Right cardiac atrium (tissue), 5 donors: Measurements from ENCODE around the gene CYP4F8. TPM values are rescaled to one million over a fixed set of nuclear protein-coding genes. Genes with fewer than 3 reads are reported as not detected.
A peak's percentile ranks its signal among the peaks of the same experiment; 100 is the strongest.

Experiments used
- ATAC-seq, 2 donors: fragments of 200-7000 bp; cut with Tn5 transposase; one replicate each; pipeline versions ENCODE4 v1.8.0 to v1.9.1; 2020; ENCODE audit warnings: moderate library complexity in 2 of 2, mild to moderate bottlenecking in 1 of 2
- DNase-seq, 3 donors: peaks; one replicate each; pipeline ENCODE4 v3.0.0-alpha.2; 2020
- H3K27ac ChIP-seq: one replicate; pipeline ENCODE4 v1.5.1; 2013; ENCODE audit warnings: mild to moderate bottlenecking, low read length, control low read depth, moderate library complexity
- H3K27me3 ChIP-seq: one replicate; pipeline ENCODE4 v1.6.1; 2013; ENCODE audit not compliant: control insufficient read depth, insufficient read depth
- H3K4me1 ChIP-seq: one replicate; pipeline ENCODE4 v1.6.1; 2013; ENCODE audit warnings: low read length; ENCODE audit not compliant: control insufficient read depth, insufficient read depth
- H3K4me3 ChIP-seq: one replicate; pipeline ENCODE4 v1.5.1; 2013; ENCODE audit warnings: low read length, control low read depth
- H3K9me3 ChIP-seq: one replicate; pipeline ENCODE4 v1.6.1; 2013; ENCODE audit warnings: low read length; ENCODE audit not compliant: control insufficient read depth
- WGBS: extraction: QIAGEN DNeasy Blood & Tissue Kit; methylation state at CpG from one replicate; pipeline ENCODE4 v1.1.7; 2013; 5-methylcytosine and 5-hydroxymethylcytosine counted together
- intact Hi-C, 4 donors: fragments of 100-400 bp; cut with DNase I; formaldehyde crosslinking; loops; one replicate each; pipeline versions ENCODE4 v1.11.0 to v1.14.0; 2022 to 2023
- polyA plus RNA-seq: library from polyadenylated mRNA; stranded (reverse); fragments of 200-250 nt; gene quantifications from one replicate; pipeline ENCODE4 v1.2.3, GENCODE V29; 2013
- total RNA-seq, 4 donors: library from RNA; stranded (reverse); fragmentation: NEBNext Ultra II Directional; extraction: Animal tissue kit (Norgen Biotek cat#: 25700); gene quantifications; one replicate each; pipeline ENCODE4 v1.2.1, GENCODE V29; 2021
- donor health status: healthy with polysubstance abuse.
- donor health status: DM: no; HTN: yes; CAD: no.
- donor health status: DM: no; HTN: no; CAD: no.
- donor health status: DM: no; HTN: yes; CAD: no; lungs with severe emphysema.
- donor health status: DM: yes; HTN: yes; CAD: no.

The CYP4F8 gene
- total and polyA plus RNA-seq, 5 donors, result not detected

DNA sequence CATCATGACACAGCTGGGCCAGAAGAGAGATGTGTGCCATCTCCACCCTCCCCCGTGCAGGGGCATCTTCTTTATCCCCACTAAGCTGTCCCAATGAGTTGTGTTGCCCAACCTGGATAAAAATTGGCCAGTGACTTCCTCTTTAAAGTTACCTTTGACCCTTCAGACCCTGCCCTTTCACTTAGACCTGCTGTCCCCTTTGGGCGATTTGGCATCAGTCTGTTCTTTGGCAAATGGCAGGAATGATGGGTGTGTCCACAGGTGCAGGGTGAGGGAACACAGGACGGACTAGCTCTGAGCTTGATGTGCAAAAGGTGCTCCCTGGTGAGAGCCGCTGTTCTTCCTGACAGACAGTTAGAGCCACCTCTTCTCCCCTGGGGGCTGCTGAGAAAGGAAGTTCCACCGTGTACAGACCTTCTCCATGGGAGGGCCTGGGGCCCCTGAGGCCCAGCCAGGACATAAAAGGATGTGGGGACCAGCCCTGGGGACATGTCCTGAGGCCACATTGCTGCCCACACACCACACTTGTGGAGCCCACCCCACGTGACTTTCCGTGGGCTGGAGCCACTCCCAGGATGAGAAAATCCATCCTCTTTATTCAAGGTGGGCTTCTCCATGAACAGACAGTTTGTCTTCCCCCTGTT lies 1.7 kb downstream of the CYP4F8 start:
- 40% methylated on average over 7 of the region's 7 CpGs for whole genome bisulfite sequencing
- H3K27me3 ChIP-seq, result no peaks in the 10 kb centered on the region
- no peak for ATAC-seq
- H3K27ac ChIP-seq, result no peak overlapping the region
- H3K4me1 ChIP-seq, result no peaks in the 10 kb centered on the region
- intact Hi-C loops, result no loop called here
- H3K9me3 ChIP-seq, result no peaks in the 10 kb centered on the region
- no peak overlapping the region for H3K4me3 ChIP-seq
- no peak for DNase-seq

GRCh38 chr19:15618321-15618720 lies 3.3 kb downstream of the CYP4F8 start:
- H3K4me1 ChIP-seq, result no peaks in the 10 kb centered on the region
- H3K27ac ChIP-seq, result no peak overlapping the region
- H3K27me3 ChIP-seq, result no peaks in the 10 kb centered on the region
- WGBS, result 72% methylated on average over 5 of the region's 5 CpGs
- DNase-seq (no peak), ATAC-seq (no peak)
- no peaks in the 10 kb centered on the region for H3K9me3 ChIP-seq
- no peak overlapping the region for H3K4me3 ChIP-seq
- intact Hi-C loops, result no loop called here

DNA sequence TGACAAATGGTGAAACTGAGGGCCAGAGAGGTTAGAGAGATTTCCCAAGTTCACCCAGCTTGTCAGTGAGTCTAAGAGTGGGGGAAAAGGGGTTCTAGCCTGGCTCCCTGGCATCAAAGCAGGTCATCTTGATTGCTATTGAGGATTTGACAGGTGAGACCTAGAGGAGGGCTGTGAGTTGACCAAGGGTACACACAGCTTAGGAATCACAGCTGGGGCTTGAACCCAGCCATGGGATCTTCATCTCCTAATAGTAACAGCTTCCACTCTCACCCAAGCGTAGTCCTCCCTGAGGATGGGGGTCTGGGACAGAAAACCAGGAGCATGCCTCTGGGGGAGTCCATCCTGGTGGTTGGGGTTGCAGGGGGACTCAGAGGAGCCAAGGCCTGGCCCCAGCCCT lies 6.8 kb downstream of the CYP4F8 start:
- DNase-seq (no peak), ATAC-seq (no peak)
- WGBS, result 49% methylated on average over 1 of the region's 1 CpG
- H3K4me1 ChIP-seq, result no peaks in the 10 kb centered on the region
- H3K27me3 ChIP-seq, result no peaks in the 10 kb centered on the region
- intact Hi-C loops, result loop anchor here in 1 of 4 donors (10.0 kb wide), 2 partner anchors 193 to 243 kb away; partner anchors contain the start of gene OR10H1
- no peak overlapping the region for H3K27ac ChIP-seq
- H3K4me3 ChIP-seq, result no peak overlapping the region
- no peaks in the 10 kb centered on the region for H3K9me3 ChIP-seq

DNA sequence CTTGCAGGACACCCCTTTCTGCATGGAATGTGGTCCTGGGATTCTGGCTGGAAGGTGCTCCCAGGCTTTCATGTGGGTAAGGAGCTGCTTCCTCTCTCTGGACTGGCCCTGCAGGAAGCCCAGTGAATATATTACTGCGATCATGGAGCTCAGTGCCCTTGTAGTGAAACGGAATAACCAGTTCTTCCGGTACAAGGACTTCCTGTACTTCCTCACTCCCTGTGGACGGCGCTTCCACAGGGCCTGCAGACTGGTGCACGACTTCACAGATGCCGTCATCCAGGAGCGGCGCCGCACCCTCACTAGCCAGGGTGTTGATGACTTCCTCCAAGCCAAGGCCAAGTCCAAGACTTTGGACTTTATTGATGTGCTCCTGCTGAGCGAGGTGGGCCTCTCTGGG lies 8.0 kb downstream of the CYP4F8 start:
- H3K4me3 ChIP-seq, result no peak overlapping the region
- no peak overlapping the region for H3K27ac ChIP-seq
- H3K4me1 ChIP-seq, result no peaks in the 10 kb centered on the region
- no peaks in the 10 kb centered on the region for H3K9me3 ChIP-seq
- DNase-seq, result no peak
- no peaks in the 10 kb centered on the region for H3K27me3 ChIP-seq
- WGBS, result 60% methylated on average over 11 of the region's 11 CpGs
- ATAC-seq, result no peak
- intact Hi-C loops, result loop anchor here in 1 of 4 donors (10.0 kb wide), 2 partner anchors 192 to 242 kb away; partner anchors contain the start of gene OR10H1

DNA sequence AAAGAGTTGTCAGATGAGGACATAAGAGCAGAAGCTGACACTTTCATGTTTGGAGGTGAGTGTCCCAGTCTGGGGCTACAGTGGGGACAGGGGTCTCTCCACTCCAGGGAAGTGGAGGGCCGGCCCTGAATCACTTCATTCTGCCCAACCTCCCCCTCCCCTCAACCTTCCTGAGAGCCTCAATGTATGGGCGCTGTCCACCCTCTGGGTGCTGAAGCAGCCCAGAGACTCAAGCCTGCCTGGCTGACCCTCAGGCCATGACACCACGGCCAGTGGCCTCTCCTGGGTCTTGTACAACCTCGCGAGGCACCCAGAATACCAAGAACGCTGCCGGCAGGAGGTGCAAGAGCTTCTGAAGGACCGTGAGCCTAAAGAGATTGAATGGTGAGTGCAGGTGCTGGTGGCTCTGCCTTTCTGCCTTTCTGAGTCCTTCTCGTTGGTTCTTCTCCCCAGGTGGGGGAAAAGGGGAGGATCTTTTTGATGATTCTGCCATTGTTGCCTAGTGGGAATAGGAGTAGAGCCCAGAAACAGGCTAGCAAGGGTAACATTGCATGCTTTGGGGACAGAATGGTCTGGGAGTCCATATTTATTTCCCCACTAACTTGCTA lies 8.8 kb downstream of the CYP4F8 start:
- Histone ChIP-seq H3K9me3 (no peaks in the 10 kb centered on the region), H3K27me3 (no peaks in the 10 kb centered on the region), H3K4me3 (no peak overlapping the region), H3K4me1 (no peaks in the 10 kb centered on the region), H3K27ac (no peak overlapping the region)
- WGBS, result 9% methylated on average over 9 of the region's 9 CpGs
- no peak for ATAC-seq
- DNase-seq, result no peak
- intact Hi-C loops, result loop anchor here in 1 of 4 donors (10.0 kb wide), 2 partner anchors 191 to 241 kb away; partner anchors contain the start of gene OR10H1

DNA sequence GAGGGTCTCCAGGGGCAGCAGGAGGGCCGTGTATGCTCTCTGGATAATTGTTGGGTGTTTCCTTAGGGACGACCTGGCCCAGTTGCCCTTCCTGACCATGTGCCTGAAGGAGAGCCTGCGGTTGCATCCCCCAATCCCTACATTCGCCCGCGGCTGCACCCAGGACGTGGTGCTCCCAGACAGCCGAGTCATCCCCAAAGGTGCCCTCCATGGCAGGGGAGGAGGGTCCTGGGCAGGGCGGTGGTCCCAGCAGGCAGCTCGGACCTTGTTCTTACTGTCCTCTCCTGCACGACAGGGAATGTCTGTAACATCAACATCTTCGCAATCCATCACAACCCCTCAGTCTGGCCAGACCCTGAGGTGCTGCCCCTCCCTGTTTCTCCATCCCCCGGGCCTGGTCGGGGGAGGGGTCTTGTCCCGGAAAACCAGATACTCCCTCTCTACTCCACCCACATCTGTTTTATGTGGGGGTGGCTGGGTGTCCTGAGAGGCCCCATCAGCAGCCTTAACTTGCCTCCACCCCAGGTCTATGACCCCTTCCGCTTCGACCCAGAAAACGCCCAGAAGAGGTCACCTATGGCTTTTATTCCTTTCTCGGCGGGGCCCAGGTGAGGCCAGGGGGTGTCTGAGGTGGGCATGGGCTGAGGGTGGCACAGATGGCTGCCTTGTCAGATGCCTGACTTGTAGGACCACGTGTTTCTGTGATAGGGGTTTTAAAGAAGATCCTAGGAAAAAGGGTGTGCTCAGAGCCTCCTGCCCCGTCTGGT lies 13.4 kb downstream of the CYP4F8 start:
- no peak overlapping the region for H3K27ac ChIP-seq
- intact Hi-C loops, result loop anchor here in 2 of 4 donors (2.0 to 10.0 kb wide), 4 partner anchors 186 to 559 kb away; partner anchors contain the start of genes FAM32A (in 1 of the 2) and OR10H1 (in 1 of the 2)
- 55% methylated on average over 22 of the region's 22 CpGs for WGBS

DNA sequence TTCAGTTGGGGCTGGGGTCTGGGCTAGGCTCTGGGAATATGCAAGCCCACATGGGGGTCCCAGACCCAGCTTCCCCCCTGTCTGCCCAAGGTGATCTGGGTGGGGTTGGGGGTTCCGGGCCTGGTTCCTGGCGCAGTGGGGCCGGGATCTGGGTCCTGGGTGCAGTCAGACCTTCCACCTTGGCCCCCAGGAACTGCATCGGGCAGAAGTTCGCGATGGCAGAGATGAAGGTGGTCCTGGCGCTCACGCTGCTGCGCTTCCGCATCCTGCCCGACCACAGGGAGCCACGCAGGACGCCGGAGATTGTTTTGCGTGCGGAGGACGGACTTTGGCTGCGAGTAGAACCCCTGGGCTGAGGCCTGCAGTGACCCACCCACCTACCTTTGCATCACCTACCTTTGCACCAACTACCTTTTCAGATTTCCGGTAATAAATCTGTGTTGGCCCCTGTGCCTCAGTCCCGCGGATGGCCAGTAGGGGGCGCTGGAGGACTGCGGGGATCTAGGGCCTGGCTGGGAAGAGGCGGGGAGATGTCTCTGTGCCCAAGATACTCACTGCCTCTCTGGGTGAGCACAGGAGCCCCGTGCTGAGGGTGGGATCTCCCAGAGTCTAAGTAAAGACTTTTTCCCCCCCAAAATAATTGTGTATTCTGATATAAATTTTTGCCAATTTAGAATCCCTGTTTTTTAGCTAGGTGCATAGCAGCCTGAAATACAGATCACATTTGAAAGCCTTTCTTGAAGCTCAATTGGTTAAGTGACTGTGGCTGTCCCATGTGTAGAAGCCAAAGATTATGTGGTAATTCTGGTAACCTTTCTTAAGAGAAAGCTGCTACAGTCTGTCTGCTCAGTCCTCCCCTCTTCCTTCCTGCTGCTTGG lies 14.2 kb downstream of the CYP4F8 start:
- ATAC-seq, result peak; percentile 91 to 92
- no peak overlapping the region for H3K4me3 ChIP-seq
- no peaks in the 10 kb centered on the region for H3K4me1 ChIP-seq
- no peaks in the 10 kb centered on the region for H3K9me3 ChIP-seq
- H3K27me3 ChIP-seq, result no peaks in the 10 kb centered on the region
- 15% methylated on average over 25 of the region's 25 CpGs for WGBS
- intact Hi-C loops, result loop anchor here in 2 of 4 donors (2.0 to 10.0 kb wide), 4 partner anchors 186 to 558 kb away; partner anchors contain the start of genes FAM32A (in 1 of the 2) and OR10H1 (in 1 of the 2)
- DNase-seq, result peak; percentile 76 to 92 (median 92)
- H3K27ac ChIP-seq, result no peak overlapping the region

More for the DNA sequence above, 13.4 kb downstream of the CYP4F8 start:
- Histone ChIP-seq H3K27me3 (no peaks in the 10 kb centered on the region), H3K4me1 (no peaks in the 10 kb centered on the region), H3K9me3 (no peaks in the 10 kb centered on the region), H3K4me3 (no peak overlapping the region)
- DNase-seq (no peak), ATAC-seq (no peak)

DNA sequence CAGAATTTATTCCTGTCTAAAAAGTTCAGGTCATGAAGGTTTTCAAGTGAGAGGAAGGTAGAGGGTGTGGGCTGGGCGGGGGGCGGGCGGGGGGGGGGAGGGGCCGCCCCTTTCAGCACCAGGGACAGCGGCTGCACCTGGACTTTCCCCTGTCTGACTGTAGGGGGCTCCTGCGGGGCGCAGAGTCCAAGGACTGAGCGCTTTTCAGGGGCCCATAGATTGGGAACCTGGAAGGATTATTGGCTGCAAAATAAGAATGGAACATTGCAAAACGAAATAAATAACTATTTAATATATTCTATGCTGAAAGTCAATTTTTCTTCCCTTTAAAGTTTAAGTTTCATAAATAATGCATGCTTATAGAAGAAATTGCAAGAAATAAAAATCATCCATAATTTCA lies 16.8 kb downstream of the CYP4F8 start:
- Histone ChIP-seq H3K4me3 (no peak overlapping the region), H3K9me3 (no peaks in the 10 kb centered on the region), H3K27me3 (no peaks in the 10 kb centered on the region), H3K4me1 (no peaks in the 10 kb centered on the region), H3K27ac (no peak overlapping the region)
- DNase-seq (peak in 1 of 3 donors; percentile 53), ATAC-seq (no peak)
- WGBS, result 3% methylated on average over 9 of the region's 9 CpGs
- intact Hi-C loops, result loop anchor here in 1 of 4 donors (10.0 kb wide), 1 partner anchor 183 kb away; the partner anchor contains the start of gene OR10H1

DNA sequence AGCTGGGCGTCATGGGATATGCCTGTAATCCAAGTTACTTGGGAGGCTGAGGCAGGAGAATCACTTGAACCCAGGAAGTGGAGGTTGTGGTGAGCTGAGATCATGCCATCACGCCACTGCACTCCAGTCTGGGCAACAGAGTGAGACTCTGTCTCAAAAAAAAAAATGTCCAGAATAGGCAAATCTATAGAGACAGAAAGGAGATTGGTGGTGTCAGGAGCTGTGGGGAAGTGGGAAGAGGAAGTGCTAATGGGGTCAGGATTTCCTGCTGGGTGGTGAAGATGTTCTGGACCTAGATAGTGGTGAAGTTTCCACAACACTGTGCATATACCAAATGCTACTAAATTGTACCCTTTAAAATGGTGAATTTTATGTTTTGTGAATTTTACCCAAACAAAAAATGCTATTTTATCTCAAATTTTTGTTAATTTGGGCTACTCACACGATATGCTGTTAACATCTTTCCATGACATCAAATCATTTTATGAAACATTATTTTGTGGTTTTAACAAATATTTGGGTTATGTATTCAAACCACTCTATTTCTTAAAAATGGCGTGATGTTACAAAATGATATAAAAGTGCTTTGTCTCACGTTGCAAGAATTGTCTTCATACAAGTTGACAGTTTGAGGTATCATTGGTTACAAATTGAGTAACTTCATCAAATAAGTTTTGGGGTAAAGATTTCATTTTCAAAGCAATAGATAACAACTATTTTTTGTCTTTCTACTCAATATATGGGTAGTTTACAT lies 18.2 kb downstream of the CYP4F8 start:
- no peaks in the 10 kb centered on the region for H3K27me3 ChIP-seq
- H3K4me1 ChIP-seq, result no peaks in the 10 kb centered on the region
- WGBS, result 48% methylated on average over 5 of the region's 5 CpGs
- no peaks in the 10 kb centered on the region for H3K9me3 ChIP-seq
- intact Hi-C loops, result loop anchor here in 1 of 4 donors (10.0 kb wide), 1 partner anchor 182 kb away; the partner anchor contains the start of gene OR10H1
- DNase-seq (no peak), ATAC-seq (peak; percentile 23 to 28)
- no peak overlapping the region for H3K27ac ChIP-seq
- no peak overlapping the region for H3K4me3 ChIP-seq
